NCI-H1417 treated with DMSO at 0.1 percent for 48 hours (cell line): Measurements from ENCODE around the gene RIN2.
"Not testable (repeated sequence)": the region's sequence is repeated elsewhere in the genome, so short reads cannot be mapped to it uniquely, and the experiment has no call there.

Source experiments
- DNase-seq: peaks from one replicate; lab custom pipeline; 2025; lab: John Stamatoyannopoulos, UW

RIN2 gene

DNA sequence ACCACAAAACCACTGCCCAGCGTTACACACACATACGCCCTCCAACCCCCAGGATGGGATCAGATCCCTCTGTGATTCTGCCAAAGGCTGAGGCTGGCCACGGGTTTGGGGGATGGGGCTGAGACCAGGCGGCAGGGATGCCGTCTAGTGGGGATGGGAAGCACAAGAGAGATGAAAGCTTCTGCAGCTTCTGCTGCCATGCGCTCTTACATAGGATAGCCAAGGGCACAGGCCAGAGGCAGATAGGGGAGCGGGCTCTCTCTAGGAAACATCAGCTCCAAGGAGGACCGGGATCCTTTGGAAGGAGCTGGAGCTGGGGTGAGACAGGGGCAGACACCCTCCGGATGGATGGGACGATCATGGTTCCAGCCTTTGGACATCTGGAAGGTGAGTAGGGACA lies 18.7 kb upstream of the RIN2 start:
- DNase-seq: no peak

DNA sequence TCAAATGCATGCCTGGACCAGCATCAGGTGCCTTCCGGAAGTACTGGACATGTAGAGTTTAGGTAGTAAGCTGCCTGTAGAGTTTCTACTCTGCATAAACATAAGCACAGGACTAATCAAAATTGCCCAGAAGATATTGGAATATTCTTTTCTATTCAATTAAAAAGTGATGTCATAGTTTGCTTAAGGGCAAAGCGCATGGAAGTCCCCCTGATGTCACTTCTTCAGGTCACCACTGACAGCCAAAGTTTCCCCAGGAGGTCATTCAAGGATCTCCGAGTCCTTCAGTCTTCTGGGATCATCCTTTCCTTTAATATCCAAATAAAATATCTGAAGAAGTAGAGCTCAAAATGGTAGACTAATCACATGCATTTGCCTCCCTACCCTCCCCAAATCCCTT lies 17.5 kb upstream of the RIN2 start:
- DNase-seq: no peak

DNA sequence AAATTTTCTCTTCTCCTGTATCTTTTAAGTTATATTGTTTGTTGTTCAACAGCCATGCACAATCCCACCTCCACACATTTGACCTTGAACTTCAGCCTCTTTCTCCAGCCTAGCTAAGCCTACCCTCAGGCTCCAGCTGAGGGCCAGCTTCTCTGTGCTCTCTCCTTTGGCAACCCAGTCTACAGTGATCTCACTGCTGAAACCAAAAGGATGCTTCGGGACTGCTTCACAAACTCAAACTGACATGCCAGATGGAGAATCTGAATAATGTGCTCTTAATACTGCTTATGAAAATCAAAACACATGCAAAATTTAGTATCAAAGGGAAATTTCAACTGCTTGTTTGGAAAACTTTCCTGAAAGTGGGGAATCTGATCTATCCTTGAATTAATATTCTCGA lies 16.1 kb upstream of the RIN2 start:
- no peak for DNase-seq

DNA sequence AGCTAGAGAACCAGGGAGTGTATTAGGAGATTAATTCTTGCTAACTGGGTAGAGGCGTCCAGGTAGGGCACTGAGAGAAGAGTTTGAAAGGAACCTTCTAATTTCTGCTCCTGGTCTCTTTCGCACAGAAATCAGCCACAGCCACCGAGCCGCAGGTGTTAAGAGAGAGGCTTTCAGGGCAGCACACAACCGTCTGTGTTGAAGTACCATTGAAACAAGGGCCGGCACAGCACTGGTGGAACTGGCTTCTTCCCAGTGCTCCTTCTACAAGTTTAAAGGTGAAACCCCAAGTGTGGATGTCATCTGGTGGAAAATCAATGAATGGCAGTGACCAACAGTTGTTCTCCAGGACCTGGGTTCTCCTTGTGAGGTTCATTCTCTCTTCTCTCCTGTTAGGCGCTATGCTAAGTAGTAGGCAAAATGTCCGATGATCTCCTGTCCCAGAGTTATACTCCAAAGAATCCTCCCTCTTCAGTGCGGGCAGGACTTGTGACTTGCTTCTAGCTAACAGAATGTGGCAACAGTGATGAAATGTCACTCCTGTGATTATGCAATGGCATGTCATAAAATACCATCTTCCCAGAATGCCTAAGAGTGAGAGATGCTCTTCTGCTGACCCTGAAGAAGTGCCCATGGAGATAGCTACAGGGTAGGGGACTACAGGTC lies 15.0 kb upstream of the RIN2 start:
- no peak for DNase-seq

DNA sequence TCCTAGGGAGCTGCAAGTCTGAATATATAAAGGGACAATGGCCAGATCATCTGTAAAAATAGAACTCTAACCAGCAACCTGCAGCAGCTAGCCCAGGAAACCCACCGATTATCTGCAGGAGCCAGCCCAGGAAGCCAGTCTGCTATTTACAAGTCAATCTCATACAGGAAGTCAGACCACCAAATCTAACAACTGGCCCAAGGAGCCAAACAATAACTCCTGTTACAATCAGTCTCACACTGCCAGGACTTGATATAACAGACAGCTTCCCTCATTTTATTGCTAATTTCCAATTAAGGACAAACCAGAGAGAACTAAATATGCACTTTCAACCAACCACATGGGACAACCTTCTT lies 14.4 kb upstream of the RIN2 start:
- DNase-seq: no peak

DNA sequence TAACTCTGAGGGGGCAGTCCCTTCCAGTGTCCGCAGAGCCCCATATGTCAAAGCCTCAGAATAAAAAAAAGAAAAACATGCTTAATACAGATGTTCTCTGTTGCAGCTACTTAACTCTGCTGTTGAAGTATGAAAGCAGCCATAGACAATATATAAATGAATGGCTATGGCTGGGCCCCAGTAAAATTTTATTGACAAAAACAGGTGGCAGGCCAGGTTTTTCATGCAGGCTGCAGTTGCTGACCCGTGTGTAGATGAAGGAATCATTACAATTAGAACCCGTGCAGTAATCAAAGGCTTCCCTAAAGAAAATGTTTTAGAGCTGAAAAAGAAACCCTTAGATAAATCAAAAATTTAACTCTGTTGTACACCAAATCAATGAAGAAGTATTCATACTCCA lies 13.0 kb upstream of the RIN2 start:
- no peak for DNase-seq

DNA sequence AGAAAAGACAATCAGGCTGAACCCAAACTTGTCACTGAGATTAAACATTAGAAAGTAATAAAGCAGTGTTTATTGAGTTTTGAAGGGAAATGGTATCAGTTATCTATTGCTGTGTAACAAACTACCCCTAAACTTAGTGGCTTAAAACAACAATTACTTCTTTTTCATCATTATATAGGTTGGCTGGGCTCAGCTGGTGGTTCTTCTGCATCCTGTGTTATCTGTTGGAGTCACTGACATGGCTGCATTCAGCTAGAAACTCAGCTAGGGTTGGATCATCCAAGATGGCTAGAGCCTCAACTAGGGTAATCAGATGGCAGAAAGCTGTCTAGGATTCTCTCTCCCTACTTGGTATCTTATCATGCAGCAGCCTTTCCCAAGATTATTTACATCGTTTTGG lies 12.5 kb upstream of the RIN2 start:
- no peak for DNase-seq

DNA sequence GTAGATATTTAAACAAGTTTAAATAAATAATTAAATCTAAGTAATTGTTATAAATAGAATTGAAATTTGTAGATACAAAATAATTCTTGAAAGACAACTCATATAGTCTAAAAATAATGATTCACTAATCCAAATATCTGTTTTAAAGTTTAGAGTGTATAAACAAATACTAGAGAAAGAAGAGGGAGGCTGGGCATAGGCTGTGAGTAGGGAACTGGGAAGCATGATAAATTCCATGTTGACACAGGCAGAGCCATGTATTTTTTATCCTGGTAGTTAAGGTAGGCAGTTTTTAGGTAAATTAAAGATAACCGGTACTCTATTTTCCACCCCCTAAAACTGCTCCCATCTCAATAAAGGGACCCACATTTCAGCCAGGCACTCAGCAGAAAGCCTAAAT lies 11.7 kb upstream of the RIN2 start:
- no peak for DNase-seq

DNA sequence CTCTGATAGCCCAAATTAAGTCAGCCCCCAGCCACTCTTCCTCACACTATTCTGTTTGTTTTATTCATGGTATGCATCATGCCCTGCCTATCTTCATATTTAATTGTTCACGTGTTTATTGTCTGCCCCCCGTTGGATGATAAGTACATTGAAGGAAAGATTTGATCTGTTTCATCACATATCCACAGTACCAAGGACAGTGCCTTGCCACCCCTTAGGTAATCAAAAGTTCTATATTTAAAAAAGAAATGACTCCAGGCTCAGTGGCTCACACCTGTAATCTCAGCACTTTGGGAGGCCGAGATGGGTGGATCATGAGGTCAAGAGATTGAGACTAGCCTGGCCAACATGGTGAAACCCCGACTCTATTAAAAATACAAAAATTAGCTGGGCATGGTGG lies 10.2 kb upstream of the RIN2 start:
- no peak for DNase-seq

DNA sequence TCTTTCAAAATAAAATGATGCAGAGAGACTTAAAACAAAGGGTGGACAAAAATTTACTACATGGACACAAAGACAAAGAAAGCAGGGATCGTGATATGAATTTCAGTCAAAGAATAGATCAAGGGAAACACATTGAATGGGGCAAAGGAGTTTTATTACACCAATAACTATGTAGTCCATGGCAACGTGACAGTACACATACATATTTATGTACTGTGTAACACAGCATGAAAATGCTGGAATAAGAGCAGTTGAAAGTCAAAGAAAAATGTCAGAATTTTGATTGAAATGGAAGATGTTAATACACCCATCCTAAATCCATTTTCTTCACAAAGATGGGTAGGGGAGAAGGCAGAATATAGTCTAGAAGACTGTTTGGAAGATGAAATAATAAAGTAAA lies 9.4 kb upstream of the RIN2 start:
- no peak for DNase-seq

DNA sequence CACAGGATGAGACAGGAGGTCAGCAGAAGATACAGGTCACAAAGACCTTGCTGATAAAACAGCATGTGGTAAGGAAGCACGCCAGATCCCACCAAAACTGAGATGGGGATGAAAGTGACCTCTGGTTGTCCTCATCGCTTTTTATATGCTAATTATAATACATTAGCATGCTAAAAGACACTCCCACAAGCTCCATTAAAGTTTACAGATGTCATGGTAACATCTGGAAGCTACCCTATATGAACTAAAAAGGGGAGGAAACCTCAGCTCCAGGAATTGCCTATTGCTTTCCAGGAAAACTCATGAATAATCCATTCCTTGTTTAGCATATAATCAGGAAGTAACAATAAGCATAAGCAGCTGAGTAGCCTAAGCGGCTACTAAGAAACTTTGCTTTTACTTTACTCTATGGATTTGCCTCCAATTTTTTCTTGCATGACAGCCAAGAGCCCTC lies 8.4 kb upstream of the RIN2 start:
- no peak for DNase-seq

DNA sequence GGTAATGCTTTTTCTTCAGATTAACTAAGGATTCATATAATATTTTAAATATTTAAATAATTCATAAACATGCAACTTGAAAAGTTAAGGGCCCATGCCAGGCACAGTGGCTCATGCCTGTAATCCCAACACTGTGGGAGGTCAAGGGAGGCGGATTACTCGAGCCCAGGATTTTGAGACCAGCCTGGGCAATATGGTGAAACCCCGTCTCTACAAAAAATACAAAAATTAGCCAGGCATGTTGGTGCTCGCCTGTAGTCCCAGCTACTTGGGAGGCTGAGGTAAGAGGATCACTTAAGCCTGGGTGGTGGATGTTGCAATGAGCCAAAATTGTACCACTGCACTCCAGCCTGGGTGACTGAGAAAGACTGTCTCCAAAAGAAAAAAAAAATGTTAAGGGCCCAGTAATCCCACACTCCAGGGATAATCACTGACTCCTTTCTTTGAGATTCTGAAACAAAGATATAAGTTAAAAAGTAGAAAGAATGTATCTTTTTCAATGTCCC lies 7.9 kb upstream of the RIN2 start:
- DNase-seq: no peak

DNA sequence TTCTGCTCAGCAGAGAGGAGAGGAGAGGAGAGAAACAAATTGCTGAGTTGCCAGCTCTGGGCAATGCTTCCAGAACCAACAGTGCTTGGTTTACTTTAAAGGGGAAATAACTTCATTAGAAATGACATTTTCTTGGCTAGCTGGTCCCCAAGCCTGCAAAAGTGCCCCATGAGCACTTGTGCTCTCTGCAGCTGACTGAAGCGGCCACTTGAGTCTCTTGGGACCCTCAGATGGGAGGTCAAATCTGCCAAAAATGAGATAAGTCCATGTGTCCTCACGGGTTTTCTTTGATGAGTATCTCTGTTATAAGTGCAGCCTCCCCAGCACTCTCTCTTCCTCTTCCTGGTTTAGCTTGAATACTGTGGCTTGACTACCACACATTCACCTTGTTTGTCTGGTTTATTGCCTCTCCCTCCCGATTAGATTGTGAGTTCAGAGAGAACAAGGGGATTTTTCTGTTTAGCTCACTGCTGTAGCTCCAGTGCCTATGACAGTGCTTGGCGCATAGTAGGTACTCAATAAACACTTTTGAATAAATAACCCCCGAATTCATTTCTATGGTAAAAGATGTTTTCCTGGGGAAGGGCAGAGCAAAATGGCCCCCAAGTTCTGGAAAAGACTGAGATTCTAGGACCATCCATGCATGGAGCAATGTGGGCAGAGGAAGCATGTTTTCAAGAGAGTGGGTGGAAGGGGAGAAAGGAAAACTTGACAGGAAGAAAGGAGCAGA lies 7.0 kb upstream of the RIN2 start:
- no peak for DNase-seq

DNA sequence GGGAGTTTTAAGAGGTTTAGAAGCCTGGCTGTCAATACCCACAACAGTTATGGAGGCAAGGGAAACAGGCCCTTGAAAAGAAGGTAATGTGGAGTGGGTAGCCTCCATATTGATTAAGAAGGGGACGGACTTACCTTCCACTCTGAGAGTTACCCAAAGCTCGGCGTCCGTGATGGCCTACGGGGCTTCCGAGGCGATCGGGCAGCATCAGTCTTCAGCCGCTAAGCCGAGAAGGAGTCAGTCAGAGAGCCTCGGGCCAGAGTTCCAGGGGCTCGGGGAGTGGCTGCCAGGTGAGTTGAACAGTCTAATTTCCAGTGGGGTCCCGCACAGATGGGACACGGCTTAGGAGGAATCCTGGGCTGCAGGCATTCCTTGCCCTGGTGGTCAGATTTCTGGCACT lies 3.9 kb upstream of the RIN2 start:
- DNase-seq: not testable (repeated sequence)

DNA sequence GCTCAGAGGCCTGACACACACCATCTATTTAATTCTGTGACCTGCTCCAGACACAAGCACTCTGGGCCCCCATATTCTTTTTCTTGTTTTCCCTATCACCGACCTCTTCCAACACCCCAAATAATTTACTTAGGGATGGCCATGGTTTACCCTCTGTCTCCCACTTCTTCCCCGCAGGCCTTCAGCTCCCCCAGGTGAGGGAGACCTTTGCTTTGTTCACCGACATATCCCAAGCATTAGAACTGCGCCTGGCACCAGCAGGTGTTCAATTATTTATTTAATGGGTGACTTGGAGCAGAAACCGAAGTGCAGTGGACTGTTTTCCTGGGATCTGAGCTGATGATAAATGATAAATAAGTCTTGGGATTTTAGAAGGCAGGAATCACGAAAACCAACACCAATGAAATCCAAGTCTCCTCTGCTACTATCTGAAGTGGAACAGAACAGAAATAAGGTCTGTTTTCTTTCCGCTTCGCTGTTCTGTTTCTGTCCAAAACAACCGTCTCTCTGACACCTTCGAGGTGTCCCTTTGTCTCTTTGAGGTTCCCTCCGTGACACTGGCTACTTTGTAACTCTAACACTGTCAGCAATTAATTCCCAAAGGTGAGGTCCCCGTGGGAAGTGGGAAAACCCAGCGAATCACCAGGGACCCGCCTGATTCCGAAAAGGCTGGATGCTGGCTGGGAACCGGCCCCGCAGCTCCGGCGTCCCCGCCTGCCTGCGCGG lies 1.1 kb upstream of the RIN2 start:
- no peak for DNase-seq

DNA sequence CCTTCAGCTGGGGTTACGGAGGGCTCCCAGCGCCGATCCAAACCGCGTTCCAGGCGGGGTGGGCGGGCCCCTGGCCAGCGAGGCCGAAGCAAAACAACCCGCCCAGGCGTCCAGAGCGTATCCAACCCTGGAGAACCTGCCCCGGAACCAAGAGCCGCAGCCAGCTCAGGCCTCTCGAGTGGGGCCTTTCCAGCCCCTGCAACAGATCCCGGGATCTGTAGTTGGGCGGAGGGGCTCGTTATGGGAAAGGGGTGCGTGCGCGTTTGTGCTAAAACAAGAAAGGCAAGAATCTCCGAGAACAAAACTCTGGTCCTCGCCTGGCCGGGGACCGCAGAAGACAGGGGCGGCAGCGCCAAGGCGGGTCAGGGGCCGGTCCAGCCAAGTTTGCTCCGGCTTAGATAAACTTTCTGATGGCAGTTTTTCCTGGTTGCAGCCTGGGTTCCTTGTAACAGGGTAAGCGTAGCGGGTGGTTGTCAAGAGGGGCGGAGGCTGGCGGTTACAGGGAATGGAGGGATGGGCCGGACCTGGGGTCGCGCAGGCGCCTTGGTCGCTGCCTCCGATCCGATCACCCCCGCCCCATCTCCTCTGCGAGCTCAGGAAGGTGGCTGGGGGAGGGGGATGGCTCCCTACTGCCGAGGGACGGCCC lies 448 bp upstream of the RIN2 start:
- peak; percentile 75 for DNase-seq

DNA sequence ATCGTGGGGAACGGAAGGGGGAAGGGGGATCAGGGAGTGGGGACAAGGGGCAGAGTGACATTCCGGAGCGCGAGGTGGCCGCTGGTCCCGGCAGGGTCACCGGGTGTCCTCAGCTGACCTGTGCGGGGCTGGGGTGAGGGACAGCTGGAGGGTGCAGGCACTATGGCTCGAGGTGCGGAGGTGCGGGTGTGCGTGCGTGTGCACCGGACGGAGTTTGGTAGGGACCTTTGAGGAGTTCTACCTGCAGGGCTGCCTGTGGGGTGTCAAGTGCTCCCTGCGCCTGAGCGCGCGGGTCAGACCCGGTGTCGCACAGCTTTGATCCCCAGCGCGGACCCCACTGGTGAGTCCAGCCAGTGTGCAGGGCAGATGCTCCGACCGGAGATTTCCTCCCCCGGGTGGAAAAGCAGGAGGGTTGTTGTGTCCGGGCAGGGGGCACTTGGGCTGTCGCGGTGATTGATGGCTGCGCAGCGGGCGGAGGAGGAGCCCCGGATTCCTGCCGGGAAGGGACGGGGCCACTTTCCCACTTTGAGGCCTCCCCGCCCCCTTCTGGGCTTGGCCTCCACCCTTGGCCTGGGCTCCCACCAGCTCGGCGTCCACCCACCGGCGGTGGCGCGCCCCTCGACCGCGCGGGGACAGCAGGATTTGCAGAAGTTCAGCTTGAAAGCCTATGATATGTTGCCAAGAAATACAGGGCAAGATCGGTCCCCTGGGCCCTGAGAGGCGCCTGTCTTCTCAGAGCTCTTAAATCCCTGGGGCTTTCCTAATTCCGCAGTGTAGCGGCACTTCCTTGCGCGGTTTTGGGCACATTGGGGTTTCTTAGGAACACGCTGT lies 658 bp downstream of the RIN2 start:
- no peak for DNase-seq

DNA sequence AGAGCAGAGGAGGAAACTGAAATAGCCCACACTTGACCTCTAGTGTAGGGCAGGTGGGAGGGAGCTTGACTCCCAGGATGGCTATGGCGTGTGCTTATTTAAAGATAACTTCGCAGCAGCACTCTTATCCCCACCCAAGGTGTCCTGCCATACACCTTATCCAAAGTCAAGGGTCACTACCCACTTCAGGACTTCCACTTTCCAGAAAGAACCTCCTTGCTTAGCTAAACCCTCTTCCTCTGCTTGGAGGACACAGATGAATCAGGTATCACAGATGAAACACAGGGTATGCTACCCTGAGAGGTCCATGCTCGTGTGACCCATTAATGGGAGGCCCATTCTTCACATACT lies 2.3 kb downstream of the RIN2 start:
- no peak for DNase-seq

DNA sequence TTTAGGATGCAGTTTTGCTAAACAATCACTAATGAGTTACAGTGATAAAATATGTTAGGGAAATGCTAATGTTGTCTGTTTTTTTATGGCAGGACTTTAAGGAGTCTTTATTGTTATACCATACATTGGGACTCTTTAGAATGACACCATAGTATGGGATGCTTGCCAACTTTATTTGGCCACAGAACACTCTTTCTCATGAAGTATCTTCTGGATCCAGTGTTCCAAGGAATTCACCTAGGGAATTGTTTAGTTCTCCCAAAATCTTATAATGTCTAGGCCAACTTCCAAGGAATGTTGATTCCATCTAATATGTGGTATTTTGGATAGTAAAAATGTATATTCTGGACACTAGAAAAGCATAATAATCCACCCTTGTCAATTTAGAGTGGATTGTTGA lies 3.3 kb downstream of the RIN2 start:
- no peak for DNase-seq

DNA sequence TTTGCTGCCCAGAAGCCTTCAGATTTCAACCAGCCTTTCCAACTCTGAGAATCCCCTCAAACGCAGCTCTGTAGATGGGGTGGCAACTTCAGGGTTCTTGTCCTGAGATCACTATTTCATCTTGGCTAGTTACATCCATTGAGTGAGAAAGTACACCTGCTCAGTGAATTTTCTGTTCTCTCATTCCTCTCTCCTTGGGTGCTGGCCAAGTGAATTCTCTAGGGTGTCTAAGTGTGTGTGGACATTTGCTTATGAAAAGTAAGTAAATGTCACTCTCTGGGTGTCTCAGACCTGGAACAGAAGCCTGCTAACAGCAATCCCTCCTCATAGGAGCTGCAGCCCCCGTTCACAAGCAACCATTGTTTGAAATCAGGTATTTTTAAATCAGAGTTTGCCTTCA lies 3.8 kb downstream of the RIN2 start:
- DNase-seq: no peak

DNA sequence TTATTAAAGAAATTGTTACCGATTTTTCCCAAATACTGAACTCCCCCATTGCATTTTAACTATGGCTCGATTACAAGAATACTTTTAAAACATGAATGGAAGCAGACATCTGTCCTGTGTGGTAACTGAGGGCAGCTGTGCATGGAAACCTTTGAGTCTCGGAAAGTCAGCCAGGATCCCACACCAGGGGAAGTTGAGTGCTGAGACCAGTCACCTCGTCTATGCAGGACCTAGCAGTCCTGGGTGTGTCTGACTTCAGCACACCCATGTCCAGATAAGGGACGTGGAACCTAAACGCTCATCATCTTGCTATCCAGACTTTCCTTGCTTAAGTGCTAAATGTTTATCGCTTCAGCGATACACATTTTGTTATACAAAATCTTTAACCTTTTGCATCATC lies 6.1 kb downstream of the RIN2 start:
- DNase-seq: no peak

DNA sequence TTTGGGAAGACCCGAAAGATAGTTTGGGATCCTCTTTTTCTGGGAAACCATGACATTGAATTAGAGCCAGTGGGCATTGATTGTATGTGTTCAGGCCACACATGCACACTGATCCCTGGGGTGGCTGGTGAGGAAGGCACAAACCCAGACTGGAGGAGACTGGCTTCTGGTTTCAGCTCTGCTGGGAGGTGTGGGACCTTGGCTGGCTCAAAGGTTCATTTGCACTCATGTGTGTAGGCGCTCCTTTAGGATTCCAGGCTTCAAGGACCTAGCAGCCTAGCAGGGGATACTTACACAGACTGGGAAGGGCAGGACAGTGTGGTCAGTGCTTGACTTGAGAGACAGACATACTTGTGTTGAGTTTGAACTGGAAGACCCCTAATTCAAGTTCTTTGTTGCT lies 7.2 kb downstream of the RIN2 start:
- no peak for DNase-seq
